Loucy (cell line): ENCODE measurements around the gene CLINT1.

Source experiments
- H2AFZ ChIP-seq: fragments of 200-600 bp; sonication (generic); 2 replicates; pipeline ENCODE4 v1.6.0; 2016; ENCODE audit warnings: antibody characterized with exemption, mild to moderate bottlenecking, low read length, moderate library complexity
- H3F3A ChIP-seq: fragments of 200-600 bp; 2 replicates; pipeline ENCODE4 v1.6.0; 2016; ENCODE audit warnings: antibody characterized with exemption, low read depth, mild to moderate bottlenecking
- H3K27me3 ChIP-seq: fragments of 200-600 bp; sonication (generic); 2 replicates; pipeline ENCODE4 v1.6.1; 2014; ENCODE audit warnings: low read length, mild to moderate bottlenecking; ENCODE audit not compliant: insufficient read depth, poor library complexity, severe bottlenecking
- H3K36me3 ChIP-seq: fragments of 200-600 bp; sonication (generic); 2 replicates; pipeline ENCODE4 v1.6.1; 2016; ENCODE audit warnings: low read length; ENCODE audit not compliant: insufficient read depth
- H3K4me1 ChIP-seq: fragments of 200-600 bp; sonication (generic); 2 replicates; pipeline ENCODE4 v1.5.1; 2014; ENCODE audit warnings: low read length, mild to moderate bottlenecking; ENCODE audit not compliant: insufficient read depth, poor library complexity, severe bottlenecking
- H3K4me2 ChIP-seq: fragments of 200-600 bp; sonication (generic); 2 replicates; pipeline ENCODE4 v1.6.0; 2014; ENCODE audit warnings: antibody characterized with exemption, low read length, low read depth, mild to moderate bottlenecking; ENCODE audit not compliant: poor library complexity, severe bottlenecking
- H3K4me3 ChIP-seq: fragments of 200-600 bp; sonication (generic); 2 replicates; pipeline ENCODE4 v1.5.1; 2014; ENCODE audit warnings: low read length, mild to moderate bottlenecking, mixed read lengths; ENCODE audit not compliant: poor library complexity, severe bottlenecking
- H3K79me2 ChIP-seq: fragments of 200-600 bp; sonication (generic); 2 replicates; pipeline ENCODE4 v1.6.1; 2014; ENCODE audit warnings: low read length; ENCODE audit not compliant: insufficient read depth
- H3K9ac ChIP-seq: fragments of 200-600 bp; sonication (generic); 2 replicates; pipeline ENCODE4 v1.6.0; 2014; ENCODE audit warnings: mild to moderate bottlenecking, low read depth, low read length, moderate library complexity; ENCODE audit not compliant: poor library complexity, severe bottlenecking
- H3K9me2 ChIP-seq: fragments of 200-600 bp; sonication (generic); replicated peaks from 2 replicates; pipeline ENCODE4 v1.6.1; 2016; ENCODE audit warnings: low read depth, low read length, mixed read lengths
- H3K9me3 ChIP-seq: fragments of 200-600 bp; sonication (generic); 2 replicates; pipeline ENCODE4 v1.6.1; 2014; ENCODE audit warnings: mild to moderate bottlenecking, antibody characterized with exemption, low read length, low read depth; ENCODE audit not compliant: insufficient read depth
- H4K20me1 ChIP-seq: fragments of 200-600 bp; sonication (generic); 2 replicates; pipeline ENCODE4 v1.6.0; 2014; ENCODE audit warnings: antibody characterized with exemption, low read length, mild to moderate bottlenecking; ENCODE audit not compliant: insufficient read depth, poor library complexity, severe bottlenecking
- EZH2phosphoT487 ChIP-seq: fragments of 200-600 bp; IDR thresholded peaks from 2 replicates; pipeline ENCODE4 v1.6.1; 2018; ENCODE audit warnings: antibody characterized with exemption, mild to moderate bottlenecking, moderate library complexity, borderline replicate concordance
- TF ChIP-seq, protein P1 (sequence below): fragments of 200-600 bp; sonication (generic); conservative IDR thresholded peaks from 2 replicates; pipeline ENCODE4 v1.5.1; 2014; ENCODE audit warnings: mild to moderate bottlenecking, antibody characterized with exemption, low read length

The CLINT1 gene

DNA sequence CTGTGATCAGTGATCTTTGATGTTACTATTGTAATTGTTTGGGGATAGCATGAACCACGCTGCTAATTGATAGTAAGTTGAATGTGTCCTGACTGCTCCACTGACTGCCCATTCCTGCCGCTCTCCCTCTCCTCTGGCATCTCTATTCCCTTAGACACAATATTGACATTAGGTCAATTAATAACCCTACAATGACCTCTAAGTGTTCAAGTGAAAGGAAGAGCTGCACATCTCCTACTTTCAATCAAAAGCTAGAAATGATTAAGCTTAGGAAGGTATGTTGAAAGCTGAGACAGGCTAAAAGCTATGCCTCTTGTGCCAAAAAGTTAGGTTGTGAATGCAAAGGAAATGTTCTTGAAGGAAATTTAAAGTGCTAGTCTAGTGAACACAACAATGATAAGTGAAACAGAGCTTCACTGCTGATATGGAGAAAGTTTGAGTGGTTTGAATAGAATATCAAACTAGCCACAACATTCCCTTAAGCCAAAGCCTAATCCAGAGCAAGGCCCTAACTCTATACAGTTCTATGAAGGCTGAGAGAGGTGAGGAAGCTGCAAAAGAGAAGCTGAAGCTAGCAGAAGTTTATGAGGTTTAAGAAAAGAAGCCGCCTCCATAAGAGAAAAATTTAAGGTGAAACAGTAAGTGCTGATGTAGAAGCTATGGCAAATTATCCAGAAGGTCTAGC, 12.9 kb downstream of the CLINT1 start:
- H3K27me3 ChIP-seq: no peaks in the 10 kb centered on the region
- H3K9ac ChIP-seq: no peak overlapping the region
- H3K9me3 ChIP-seq: no peaks in the 10 kb centered on the region
- H3F3A ChIP-seq: no peaks in the 10 kb centered on the region
- H3K4me3 ChIP-seq: no peak overlapping the region
- H2AFZ ChIP-seq: no peak overlapping the region
- H3K36me3 ChIP-seq: peaks cover 7% of the 10 kb centered on the region; the same call in 1 of the 2 replicates
- H3K9me2 ChIP-seq: no peaks in the 10 kb centered on the region
- no peak overlapping the region for H3K4me2 ChIP-seq
- TF ChIP-seq EZH2phosphoT487: no peak
- TF ChIP-seq, protein P1, sequence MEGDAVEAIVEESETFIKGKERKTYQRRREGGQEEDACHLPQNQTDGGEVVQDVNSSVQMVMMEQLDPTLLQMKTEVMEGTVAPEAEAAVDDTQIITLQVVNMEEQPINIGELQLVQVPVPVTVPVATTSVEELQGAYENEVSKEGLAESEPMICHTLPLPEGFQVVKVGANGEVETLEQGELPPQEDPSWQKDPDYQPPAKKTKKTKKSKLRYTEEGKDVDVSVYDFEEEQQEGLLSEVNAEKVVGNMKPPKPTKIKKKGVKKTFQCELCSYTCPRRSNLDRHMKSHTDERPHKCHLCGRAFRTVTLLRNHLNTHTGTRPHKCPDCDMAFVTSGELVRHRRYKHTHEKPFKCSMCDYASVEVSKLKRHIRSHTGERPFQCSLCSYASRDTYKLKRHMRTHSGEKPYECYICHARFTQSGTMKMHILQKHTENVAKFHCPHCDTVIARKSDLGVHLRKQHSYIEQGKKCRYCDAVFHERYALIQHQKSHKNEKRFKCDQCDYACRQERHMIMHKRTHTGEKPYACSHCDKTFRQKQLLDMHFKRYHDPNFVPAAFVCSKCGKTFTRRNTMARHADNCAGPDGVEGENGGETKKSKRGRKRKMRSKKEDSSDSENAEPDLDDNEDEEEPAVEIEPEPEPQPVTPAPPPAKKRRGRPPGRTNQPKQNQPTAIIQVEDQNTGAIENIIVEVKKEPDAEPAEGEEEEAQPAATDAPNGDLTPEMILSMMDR: no peak
- no peaks in the 10 kb centered on the region for H3K4me1 ChIP-seq
- H3K79me2 ChIP-seq: peaks cover 86% of the 10 kb centered on the region
- H4K20me1 ChIP-seq: peaks cover 40% of the 10 kb centered on the region

DNA sequence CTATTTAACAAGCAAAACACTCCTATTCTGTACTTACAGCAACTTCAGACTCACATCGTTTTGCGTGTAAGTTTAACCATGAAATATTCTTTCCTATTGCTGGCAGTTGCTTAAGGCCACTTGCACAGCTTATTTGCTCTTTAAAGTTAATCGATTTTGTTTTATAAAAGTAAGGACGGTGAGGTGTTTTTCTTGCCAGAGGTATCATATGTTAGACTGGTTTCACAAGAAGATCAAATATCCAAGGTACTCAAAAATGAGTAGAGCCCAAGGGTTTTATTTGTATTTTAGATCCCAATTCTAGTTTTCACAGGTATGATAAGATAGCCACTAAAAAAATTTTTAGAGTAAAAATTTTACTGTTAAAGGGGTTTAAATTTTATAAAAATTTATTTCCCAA, 16.2 kb downstream of the CLINT1 start:
- Histone ChIP-seq H3K4me1 (no peaks in the 10 kb centered on the region), H3K4me2 (no peak overlapping the region), H3K36me3 (peaks cover 5% of the 10 kb centered on the region; the same call in 1 of the 2 replicates), H2AFZ (no peak overlapping the region), H4K20me1 (peaks cover 23% of the 10 kb centered on the region), H3K9me2 (no peaks in the 10 kb centered on the region), H3F3A (no peaks in the 10 kb centered on the region), H3K9ac (no peak overlapping the region), H3K9me3 (no peaks in the 10 kb centered on the region), H3K79me2 (peaks cover 79% of the 10 kb centered on the region), H3K4me3 (no peak overlapping the region), H3K27me3 (no peaks in the 10 kb centered on the region)
- TF ChIP-seq, protein P1: no peak
- TF ChIP-seq EZH2phosphoT487: no peak

DNA sequence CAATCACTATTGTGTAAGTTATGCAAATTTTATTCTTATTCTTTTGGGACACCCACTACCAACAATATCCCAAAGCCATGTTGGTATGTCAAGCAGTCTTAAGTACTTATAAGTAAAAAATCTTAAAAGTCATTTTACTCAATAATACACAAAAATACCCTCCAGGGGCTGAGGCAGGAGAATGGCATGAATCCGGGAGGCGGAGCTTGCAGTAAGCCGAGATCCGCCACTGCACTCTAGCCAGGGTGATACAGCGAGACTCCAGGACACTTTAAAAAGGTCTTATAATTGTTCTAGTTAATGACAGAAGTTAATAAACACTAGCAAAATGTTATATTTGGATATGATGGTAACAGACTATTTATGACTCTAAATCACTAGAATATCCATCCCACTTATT, 16.8 kb downstream of the CLINT1 start:
- peaks cover 79% of the 10 kb centered on the region for H3K79me2 ChIP-seq
- no peak overlapping the region for H3K4me2 ChIP-seq
- no peaks in the 10 kb centered on the region for H3K9me2 ChIP-seq
- H3K9me3 ChIP-seq: no peaks in the 10 kb centered on the region
- no peak overlapping the region for H3K4me3 ChIP-seq
- no peak overlapping the region for H2AFZ ChIP-seq
- TF ChIP-seq EZH2phosphoT487: no peak
- TF ChIP-seq, protein P1: no peak
- no peaks in the 10 kb centered on the region for H3F3A ChIP-seq
- H3K27me3 ChIP-seq: no peaks in the 10 kb centered on the region
- H3K9ac ChIP-seq: no peak overlapping the region
- no peaks in the 10 kb centered on the region for H3K4me1 ChIP-seq
- no peaks in the 10 kb centered on the region; the same call in 1 of the 2 replicates for H3K36me3 ChIP-seq
- H4K20me1 ChIP-seq: peaks cover 23% of the 10 kb centered on the region
